Neural cell (in vitro differentiated cells): ENCODE results near the gene BAIAP2L1. TPM values are rescaled to one million over a fixed set of nuclear protein-coding genes. Genes with fewer than 3 reads are reported as not detected.

ENCODE experiments used
- H2AFZ ChIP-seq: fragments of 200-600, 300-800 bp; sonication (generic), shearing (Covaris generic); 2 replicates; pipeline ENCODE4 v1.6.0; 2014; ENCODE audit warnings: low read depth, mild to moderate bottlenecking, antibody characterized with exemption, low read length, moderate library complexity
- H3F3A ChIP-seq: fragments of 200-600 bp; shearing (Covaris generic); 2 replicates; pipeline ENCODE4 v1.6.1; 2016; ENCODE audit warnings: mild to moderate bottlenecking, moderate library complexity, mixed read lengths, antibody characterized with exemption, low read length; ENCODE audit not compliant: insufficient read depth, poor library complexity, severe bottlenecking
- H3K27ac ChIP-seq: fragments of 200-600, 300-800 bp; sonication (generic), shearing (Covaris generic); 2 replicates; pipeline ENCODE4 v1.5.1; 2014; ENCODE audit warnings: mild to moderate bottlenecking, low read length, moderate library complexity
- H3K27me3 ChIP-seq: fragments of 300-800, 200-600 bp; sonication (generic), shearing (Covaris generic); 2 replicates; pipeline ENCODE4 v1.6.0; 2014; ENCODE audit warnings: mild to moderate bottlenecking, low read depth, low read length, moderate library complexity; ENCODE audit not compliant: insufficient read depth
- H3K36me3 ChIP-seq: fragments of 300-800, 200-600 bp; sonication (generic), shearing (Covaris generic); 2 replicates; pipeline ENCODE4 v1.5.1; 2014; ENCODE audit warnings: mild to moderate bottlenecking, antibody characterized with exemption, low read length, moderate library complexity; ENCODE audit not compliant: insufficient read depth
- H3K4me2 ChIP-seq: fragments of 300-800, 200-600 bp; sonication (generic), shearing (Covaris generic); 2 replicates; pipeline ENCODE4 v1.6.0; 2014; ENCODE audit warnings: mild to moderate bottlenecking, low read length
- H3K4me3 ChIP-seq: fragments of 300-800, 200-600 bp; sonication (generic), shearing (Covaris generic); 2 replicates; pipeline ENCODE4 v1.5.1; 2014; ENCODE audit warnings: mild to moderate bottlenecking, low read length, moderate library complexity
- H3K79me2 ChIP-seq: fragments of 200-600 bp; shearing (Covaris generic); replicated peaks from 2 replicates; pipeline ENCODE4 v1.6.0; 2014; ENCODE audit warnings: mild to moderate bottlenecking, low read length, moderate library complexity; ENCODE audit not compliant: insufficient read depth
- H3K9ac ChIP-seq: fragments of 300-800, 200-600 bp; sonication (generic), shearing (Covaris generic); 2 replicates; pipeline ENCODE4 v1.6.1; 2016; ENCODE audit warnings: mild to moderate bottlenecking, low read length, mixed read lengths
- H3K9me2 ChIP-seq: fragments of 200-600 bp; shearing (Covaris generic); 2 replicates; pipeline ENCODE4 v1.6.1; 2016; ENCODE audit warnings: mild to moderate bottlenecking, low read length, mixed read lengths; ENCODE audit not compliant: insufficient read depth
- H3K9me3 ChIP-seq: fragments of 200-600, 300-800 bp; sonication (generic), shearing (Covaris generic); 2 replicates; pipeline ENCODE4 v1.6.1; 2016; ENCODE audit warnings: mild to moderate bottlenecking, mixed run types, low read length, moderate library complexity, mixed read lengths
- H4K20me1 ChIP-seq: fragments of 200-600 bp; shearing (Covaris generic); 2 replicates; pipeline ENCODE4 v1.6.1; 2016; ENCODE audit warnings: mild to moderate bottlenecking, mixed run types; ENCODE audit not compliant: insufficient read depth
- CTCF ChIP-seq: fragments of 450-650 bp; IDR thresholded peaks from 2 replicates; pipeline ENCODE4 v1.5.1; 2014; ENCODE audit warnings: antibody characterized with exemption, mild to moderate bottlenecking, moderate library complexity; ENCODE audit not compliant: poor library complexity, severe bottlenecking
- EP300 ChIP-seq: fragments of 450-650 bp; conservative IDR thresholded peaks from 2 replicates; pipeline ENCODE4 v1.6.1; 2014; ENCODE audit warnings: antibody characterized with exemption, mild to moderate bottlenecking, moderate library complexity; ENCODE audit not compliant: poor library complexity, severe bottlenecking
- EZH2 ChIP-seq: fragments of 200-600, 300-800 bp; shearing (Covaris generic), sonication (generic); IDR thresholded peaks from 2 replicates; pipeline ENCODE4 v1.6.1; 2014; ENCODE audit warnings: antibody characterized with exemption, low read length, borderline replicate concordance, mild to moderate bottlenecking; ENCODE audit not compliant: insufficient read depth, poor library complexity, severe bottlenecking
- MXI1 ChIP-seq: fragments of 450-650 bp; conservative IDR thresholded peaks from 2 replicates; pipeline ENCODE4 v1.6.1; 2014; ENCODE audit warnings: antibody characterized with exemption, mild to moderate bottlenecking; ENCODE audit not compliant: poor library complexity, severe bottlenecking
- POLR2AphosphoS5 ChIP-seq: IDR thresholded peaks from 2 replicates; pipeline ENCODE4 v1.6.1; 2012
- RAD21 ChIP-seq: fragments of 450-650 bp; conservative IDR thresholded peaks from 2 replicates; pipeline ENCODE4 v1.6.1; 2014; ENCODE audit warnings: antibody characterized with exemption, mild to moderate bottlenecking, moderate library complexity
- REST ChIP-seq: IDR thresholded peaks from 2 replicates; pipeline ENCODE4 v1.6.1; 2012; ENCODE audit warnings: borderline replicate concordance
- SMC3 ChIP-seq: fragments of 450-650 bp; conservative IDR thresholded peaks from 2 replicates; pipeline ENCODE4 v1.6.1; 2014; ENCODE audit warnings: antibody characterized with exemption, mild to moderate bottlenecking, moderate library complexity; ENCODE audit not compliant: poor library complexity
- TAF1 ChIP-seq: IDR thresholded peaks from 2 replicates; pipeline ENCODE4 v1.6.1; 2012; ENCODE audit warnings: low read depth
- polyA plus RNA-seq: library from polyadenylated mRNA; depleted of rRNA; stranded (reverse); fragments of >200 nt; gene quantifications from 2 replicates; pipeline ENCODE4 v1.2.3, GENCODE V29; 2014

BAIAP2L1 gene
- polyA plus RNA-seq, 1 donor from 2014 or later = not detected

GRCh38 chr7:98321301-98321700 lies 79.6 kb downstream of the BAIAP2L1 start:
- no peaks in the 10 kb centered on the region for H3K79me2 ChIP-seq
- no peaks in the 10 kb centered on the region for H3K9me2 ChIP-seq
- H3K9me3 ChIP-seq = no peaks in the 10 kb centered on the region
- no peak overlapping the region for H3K9ac ChIP-seq
- TF ChIP-seq EZH2 = no peak
- H3K27ac ChIP-seq = no peak overlapping the region
- no peak overlapping the region for H2AFZ ChIP-seq
- no peak overlapping the region for H3K4me3 ChIP-seq
- H3K4me2 ChIP-seq = no peak overlapping the region
- H4K20me1 ChIP-seq = no peaks in the 10 kb centered on the region
- H3K36me3 ChIP-seq = no peaks in the 10 kb centered on the region
- no peaks in the 10 kb centered on the region for H3F3A ChIP-seq
- no peaks in the 10 kb centered on the region for H3K27me3 ChIP-seq

- H3F3A ChIP-seq = no peaks in the 10 kb centered on the region
- H2AFZ ChIP-seq = no peak overlapping the region
- no peak for TF ChIP-seq EZH2
- no peak for TF ChIP-seq EP300
- TF ChIP-seq POLR2AphosphoS5 = no peak
- TF ChIP-seq SMC3 = no peak
- TF ChIP-seq MXI1 = no peak
- no peak for TF ChIP-seq RAD21
- no peak for TF ChIP-seq REST
- no peak for TF ChIP-seq CTCF
- TF ChIP-seq TAF1 = no peak
- no peaks in the 10 kb centered on the region for H4K20me1 ChIP-seq
- no peaks in the 10 kb centered on the region for H3K79me2 ChIP-seq
- no peaks in the 10 kb centered on the region for H3K9me2 ChIP-seq
- no peaks in the 10 kb centered on the region for H3K27me3 ChIP-seq
- H3K4me3 ChIP-seq = no peak overlapping the region
- no peaks in the 10 kb centered on the region for H3K9me3 ChIP-seq
- no peak overlapping the region for H3K27ac ChIP-seq
- H3K9ac ChIP-seq = no peak overlapping the region
- H3K36me3 ChIP-seq = no peaks in the 10 kb centered on the region
- no peak overlapping the region for H3K4me2 ChIP-seq
Measured at GRCh38 chr7:98319176-98319575, 81.7 kb downstream of the BAIAP2L1 start.

GRCh38 chr7:98317366-98318040 lies 83.4 kb downstream of the BAIAP2L1 start:
- no peak for TF ChIP-seq EZH2
- TF ChIP-seq RAD21 = no peak
- TF ChIP-seq SMC3 = no peak
- no peak for TF ChIP-seq POLR2AphosphoS5
- no peak for TF ChIP-seq REST
- no peak for TF ChIP-seq CTCF
- no peak for TF ChIP-seq TAF1
- TF ChIP-seq EP300 = no peak
- TF ChIP-seq MXI1 = no peak
- Histone ChIP-seq H3K9me3 (no peaks in the 10 kb centered on the region), H3K36me3 (no peaks in the 10 kb centered on the region), H3K9ac (no peak overlapping the region), H3K4me3 (no peak overlapping the region), H3K4me2 (no peak overlapping the region), H3F3A (no peaks in the 10 kb centered on the region), H2AFZ (no peak overlapping the region), H3K79me2 (no peaks in the 10 kb centered on the region), H3K9me2 (no peaks in the 10 kb centered on the region), H3K27ac (no peak overlapping the region), H4K20me1 (no peaks in the 10 kb centered on the region), H3K27me3 (no peaks in the 10 kb centered on the region)
